HL-60 (cell line): Measurements from ENCODE around the gene TBCD.

Experiments used
- DNase-seq, 2 experiments: peaks; one replicate each; pipeline ENCODE4 v3.0.0-alpha.2; 2010 to 2020; ENCODE audit warnings: low read depth in 1 of 2, low spot score in 1 of 2
- H3K27ac ChIP-seq: fragments of 250-450 bp; sonication (Bioruptor Pico); replicated peaks from 2 replicates; pipeline ENCODE4 v1.5.1; 2020; ENCODE audit warnings: mild to moderate bottlenecking, moderate library complexity
- H3K27me3 ChIP-seq: fragments of 250-450 bp; sonication (Bioruptor Pico); 2 replicates; pipeline ENCODE4 v1.5.1; 2021; ENCODE audit warnings: mild to moderate bottlenecking, moderate library complexity; ENCODE audit not compliant: insufficient read depth, poor library complexity, severe bottlenecking
- H3K4me3 ChIP-seq: replicated peaks from 2 replicates; pipeline ENCODE4 v1.5.1; 2011; ENCODE audit warnings: mild to moderate bottlenecking, control low read depth, low read length; ENCODE audit not compliant: insufficient read depth
- GABPA ChIP-seq: IDR thresholded peaks from 2 replicates; pipeline ENCODE4 v1.6.1; 2012; ENCODE audit warnings: low read depth
- POLR2AphosphoS5 ChIP-seq: IDR thresholded peaks from 2 replicates; pipeline ENCODE4 v1.6.1; 2012; ENCODE audit warnings: low read depth
- SPI1 ChIP-seq: IDR thresholded peaks from 2 replicates; pipeline ENCODE4 v1.6.1; 2012; ENCODE audit warnings: low read depth, mild to moderate bottlenecking, borderline replicate concordance
- TF ChIP-seq, protein P1 (sequence below): IDR thresholded peaks from one replicate; pipeline ENCODE4 v1.5.1; 2011; ENCODE audit warnings: low read length, control low read depth, inconsistent platforms; ENCODE audit not compliant: insufficient read depth
- TF ChIP-seq, protein P2 (sequence below): IDR thresholded peaks from 2 replicates; pipeline ENCODE4 v1.6.1; 2012; ENCODE audit warnings: low read depth; ENCODE audit not compliant: insufficient replicate concordance

TBCD gene

DNA sequence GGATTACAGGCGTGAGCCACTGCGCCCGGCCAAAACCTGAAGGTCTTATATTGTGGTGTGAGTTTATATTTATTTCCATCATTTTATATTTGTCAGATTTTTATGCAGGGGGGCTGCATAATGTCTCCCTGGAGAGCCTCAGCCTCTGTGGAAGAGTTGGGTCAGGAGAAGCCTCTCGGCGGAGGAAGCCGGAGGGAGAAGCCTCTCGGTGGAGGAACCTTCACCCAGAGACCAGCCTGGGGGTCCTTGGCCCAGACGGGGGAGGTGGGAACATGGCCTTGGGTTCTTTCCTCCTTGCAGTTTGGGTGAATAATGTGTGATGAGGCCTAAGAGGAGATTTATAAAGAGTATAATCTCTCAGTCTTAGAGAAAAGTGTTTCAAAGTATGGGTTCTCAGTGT lies 110.3 kb downstream of the TBCD start:
- H3K4me3 ChIP-seq: no peak overlapping the region
- no peak for DNase-seq
- H3K27ac ChIP-seq: no peak overlapping the region
- H3K27me3 ChIP-seq: no peaks in the 10 kb centered on the region
- TF ChIP-seq GABPA: no peak
- TF ChIP-seq SPI1: no peak
- TF ChIP-seq, protein P1, sequence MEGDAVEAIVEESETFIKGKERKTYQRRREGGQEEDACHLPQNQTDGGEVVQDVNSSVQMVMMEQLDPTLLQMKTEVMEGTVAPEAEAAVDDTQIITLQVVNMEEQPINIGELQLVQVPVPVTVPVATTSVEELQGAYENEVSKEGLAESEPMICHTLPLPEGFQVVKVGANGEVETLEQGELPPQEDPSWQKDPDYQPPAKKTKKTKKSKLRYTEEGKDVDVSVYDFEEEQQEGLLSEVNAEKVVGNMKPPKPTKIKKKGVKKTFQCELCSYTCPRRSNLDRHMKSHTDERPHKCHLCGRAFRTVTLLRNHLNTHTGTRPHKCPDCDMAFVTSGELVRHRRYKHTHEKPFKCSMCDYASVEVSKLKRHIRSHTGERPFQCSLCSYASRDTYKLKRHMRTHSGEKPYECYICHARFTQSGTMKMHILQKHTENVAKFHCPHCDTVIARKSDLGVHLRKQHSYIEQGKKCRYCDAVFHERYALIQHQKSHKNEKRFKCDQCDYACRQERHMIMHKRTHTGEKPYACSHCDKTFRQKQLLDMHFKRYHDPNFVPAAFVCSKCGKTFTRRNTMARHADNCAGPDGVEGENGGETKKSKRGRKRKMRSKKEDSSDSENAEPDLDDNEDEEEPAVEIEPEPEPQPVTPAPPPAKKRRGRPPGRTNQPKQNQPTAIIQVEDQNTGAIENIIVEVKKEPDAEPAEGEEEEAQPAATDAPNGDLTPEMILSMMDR: no peak
- no peak for TF ChIP-seq POLR2AphosphoS5

DNA sequence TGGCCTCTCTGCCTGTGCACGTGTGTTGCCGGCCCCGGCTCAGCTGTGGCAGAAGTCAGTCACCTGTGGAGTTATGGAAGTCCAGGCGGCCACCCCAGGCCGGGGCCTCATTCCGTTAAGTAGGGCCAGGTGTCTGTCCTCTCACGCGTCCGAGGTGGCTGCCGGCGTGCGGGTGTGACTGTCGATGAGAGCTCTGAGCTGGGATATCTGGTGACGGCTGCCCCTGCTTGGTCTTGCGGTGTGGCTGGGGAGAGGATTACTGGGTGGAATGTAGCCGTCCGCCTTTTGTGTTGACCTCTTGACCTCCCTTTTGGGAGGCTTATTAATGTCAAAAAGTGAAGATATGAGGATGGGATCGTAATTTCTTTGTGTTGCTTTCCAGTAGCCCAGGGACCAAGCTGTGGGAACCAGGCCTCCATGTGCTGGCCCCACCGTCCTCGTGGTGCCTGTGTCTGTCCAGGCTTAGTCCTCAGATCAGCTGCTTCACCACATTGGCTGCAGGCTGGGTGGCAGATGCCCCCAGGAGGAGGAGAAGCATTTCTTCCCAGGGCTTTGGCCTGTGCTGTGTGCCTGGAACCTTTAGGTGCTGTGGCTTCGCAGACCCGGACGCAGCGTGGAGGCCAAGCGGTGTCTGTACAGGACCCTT lies 111.0 kb downstream of the TBCD start:
- Histone ChIP-seq H3K4me3 (no peak overlapping the region), H3K27ac (no peak overlapping the region), H3K27me3 (no peaks in the 10 kb centered on the region)
- DNase-seq: no peak
- TF ChIP-seq GABPA (no peak), POLR2AphosphoS5 (no peak), SPI1 (no peak)
- TF ChIP-seq, protein P2, sequence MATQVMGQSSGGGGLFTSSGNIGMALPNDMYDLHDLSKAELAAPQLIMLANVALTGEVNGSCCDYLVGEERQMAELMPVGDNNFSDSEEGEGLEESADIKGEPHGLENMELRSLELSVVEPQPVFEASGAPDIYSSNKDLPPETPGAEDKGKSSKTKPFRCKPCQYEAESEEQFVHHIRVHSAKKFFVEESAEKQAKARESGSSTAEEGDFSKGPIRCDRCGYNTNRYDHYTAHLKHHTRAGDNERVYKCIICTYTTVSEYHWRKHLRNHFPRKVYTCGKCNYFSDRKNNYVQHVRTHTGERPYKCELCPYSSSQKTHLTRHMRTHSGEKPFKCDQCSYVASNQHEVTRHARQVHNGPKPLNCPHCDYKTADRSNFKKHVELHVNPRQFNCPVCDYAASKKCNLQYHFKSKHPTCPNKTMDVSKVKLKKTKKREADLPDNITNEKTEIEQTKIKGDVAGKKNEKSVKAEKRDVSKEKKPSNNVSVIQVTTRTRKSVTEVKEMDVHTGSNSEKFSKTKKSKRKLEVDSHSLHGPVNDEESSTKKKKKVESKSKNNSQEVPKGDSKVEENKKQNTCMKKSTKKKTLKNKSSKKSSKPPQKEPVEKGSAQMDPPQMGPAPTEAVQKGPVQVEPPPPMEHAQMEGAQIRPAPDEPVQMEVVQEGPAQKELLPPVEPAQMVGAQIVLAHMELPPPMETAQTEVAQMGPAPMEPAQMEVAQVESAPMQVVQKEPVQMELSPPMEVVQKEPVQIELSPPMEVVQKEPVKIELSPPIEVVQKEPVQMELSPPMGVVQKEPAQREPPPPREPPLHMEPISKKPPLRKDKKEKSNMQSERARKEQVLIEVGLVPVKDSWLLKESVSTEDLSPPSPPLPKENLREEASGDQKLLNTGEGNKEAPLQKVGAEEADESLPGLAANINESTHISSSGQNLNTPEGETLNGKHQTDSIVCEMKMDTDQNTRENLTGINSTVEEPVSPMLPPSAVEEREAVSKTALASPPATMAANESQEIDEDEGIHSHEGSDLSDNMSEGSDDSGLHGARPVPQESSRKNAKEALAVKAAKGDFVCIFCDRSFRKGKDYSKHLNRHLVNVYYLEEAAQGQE: no peak
- TF ChIP-seq, protein P1: no peak

DNA sequence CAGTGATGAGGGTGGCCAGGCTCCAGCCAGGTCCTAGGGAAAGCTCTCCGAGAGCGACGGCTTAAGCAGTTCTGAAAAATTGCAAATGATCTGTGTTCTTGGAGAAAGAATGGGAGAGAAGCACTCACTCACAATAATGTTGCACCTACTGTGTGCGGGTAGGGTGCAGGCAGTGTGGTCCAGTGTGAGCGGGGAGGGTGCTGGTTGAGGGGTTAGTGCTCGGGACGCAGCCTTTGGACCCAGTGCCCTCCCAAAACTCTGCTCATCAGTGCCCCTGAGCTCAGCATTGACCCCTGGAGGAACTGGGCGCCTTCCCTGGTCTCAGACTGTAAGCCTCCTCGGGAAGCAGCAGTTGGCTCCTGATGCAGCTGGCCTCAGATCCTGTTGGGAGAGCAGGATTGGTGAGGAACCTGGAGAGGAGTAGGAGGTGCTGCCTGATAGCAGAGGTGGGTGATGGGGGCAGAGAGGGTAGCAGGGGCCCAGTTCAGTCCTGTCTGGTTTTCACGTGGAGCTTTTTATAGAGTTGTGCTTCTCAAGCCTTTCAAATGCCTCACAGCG lies 111.6 kb downstream of the TBCD start:
- no peak for DNase-seq
- no peak overlapping the region for H3K4me3 ChIP-seq
- TF ChIP-seq POLR2AphosphoS5 (no peak), GABPA (no peak), SPI1 (no peak)
- TF ChIP-seq, protein P1: no peak
- TF ChIP-seq, protein P2: no peak
- no peaks in the 10 kb centered on the region for H3K27me3 ChIP-seq
- H3K27ac ChIP-seq: no peak overlapping the region
